ENCODE data around the gene DMKN.

Gene DMKN

DNA sequence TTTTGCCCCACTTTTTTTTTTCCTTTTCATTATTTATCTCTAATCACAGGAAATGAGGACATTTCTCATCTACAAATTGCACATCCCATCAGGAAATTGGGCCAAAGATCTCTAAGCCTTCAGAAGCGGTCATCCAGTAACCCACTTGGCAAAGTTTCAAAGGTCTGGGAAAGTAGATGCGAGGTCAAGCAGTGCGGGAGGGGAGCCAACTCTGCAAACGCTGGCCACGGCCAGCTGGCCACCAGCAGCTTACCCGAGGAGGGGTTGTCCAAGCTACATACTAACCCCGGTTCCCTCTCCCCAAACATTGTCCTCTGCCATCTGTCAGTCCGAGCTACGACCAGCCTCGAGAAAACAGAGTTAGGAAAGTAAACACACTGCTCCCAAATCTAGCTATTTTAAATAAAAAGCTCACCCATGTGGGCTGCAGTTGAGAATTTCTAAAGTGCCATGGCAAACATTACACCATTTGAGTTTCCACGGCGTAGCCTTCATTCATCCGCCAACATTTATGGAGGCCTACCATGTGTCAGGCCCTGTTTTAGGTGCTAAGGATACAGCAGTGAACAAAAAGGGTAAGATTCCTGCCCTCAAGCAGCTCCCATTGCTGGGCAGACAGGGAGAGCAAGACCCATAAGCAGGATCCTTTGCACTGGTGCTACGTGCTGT lies 53.9 kb downstream of the DMKN start:
- DNase-seq = no peak

DNA sequence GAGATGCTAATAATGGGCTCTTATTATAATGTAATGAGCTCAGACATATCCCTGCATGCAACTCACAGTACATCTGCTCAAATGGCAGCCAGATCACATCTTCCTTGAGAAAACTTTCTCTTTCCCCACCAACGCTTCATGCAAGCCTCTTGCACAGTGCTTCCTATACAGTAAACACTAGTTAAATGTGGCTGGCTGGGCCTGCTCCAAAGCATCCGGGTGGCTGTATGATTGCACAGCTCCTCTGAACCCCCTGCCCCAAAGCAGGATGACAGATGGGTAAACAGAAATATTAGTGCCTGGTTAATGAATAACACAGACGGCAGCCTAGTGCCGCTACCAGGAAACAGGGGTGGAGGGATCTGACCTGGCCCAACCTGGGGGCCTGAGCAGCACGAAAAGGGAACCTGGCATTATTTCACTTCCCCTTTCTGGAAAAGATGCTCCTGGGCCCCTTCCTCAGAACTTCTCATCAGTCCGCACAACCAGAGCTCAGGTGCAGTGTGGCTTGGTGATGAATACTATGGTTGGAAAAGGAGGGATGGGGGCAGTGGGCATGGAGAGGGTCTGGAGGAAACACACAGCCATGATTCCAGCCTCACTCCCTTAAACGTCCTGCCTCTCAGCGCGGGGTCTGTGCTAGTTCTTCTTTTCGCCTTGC lies 54.6 kb downstream of the DMKN start:
- DNase-seq = no peak

GRCh38 chr19:35458192-35458591 lies 55.3 kb downstream of the DMKN start:
- no peak for DNase-seq

DNA sequence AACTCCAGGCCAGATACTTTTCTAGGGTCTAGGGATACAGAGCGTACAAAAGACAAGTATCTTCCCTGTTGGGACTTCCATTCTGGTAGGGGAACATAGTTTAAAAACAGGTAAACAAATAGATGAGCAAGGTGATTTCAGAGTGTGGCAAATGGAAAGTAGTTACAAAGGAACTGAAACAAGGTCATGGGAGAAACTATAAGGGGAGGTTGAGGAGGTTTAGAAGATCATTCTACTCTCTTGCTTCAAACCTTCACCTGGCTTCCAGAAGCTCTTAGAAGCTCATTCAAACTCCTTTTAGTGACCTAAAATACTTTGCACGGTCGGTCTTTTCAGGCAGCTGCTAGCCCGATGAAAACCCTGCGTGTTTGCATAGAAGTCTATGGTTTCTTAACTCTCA lies 56.3 kb downstream of the DMKN start:
- no peak for DNase-seq

DNA sequence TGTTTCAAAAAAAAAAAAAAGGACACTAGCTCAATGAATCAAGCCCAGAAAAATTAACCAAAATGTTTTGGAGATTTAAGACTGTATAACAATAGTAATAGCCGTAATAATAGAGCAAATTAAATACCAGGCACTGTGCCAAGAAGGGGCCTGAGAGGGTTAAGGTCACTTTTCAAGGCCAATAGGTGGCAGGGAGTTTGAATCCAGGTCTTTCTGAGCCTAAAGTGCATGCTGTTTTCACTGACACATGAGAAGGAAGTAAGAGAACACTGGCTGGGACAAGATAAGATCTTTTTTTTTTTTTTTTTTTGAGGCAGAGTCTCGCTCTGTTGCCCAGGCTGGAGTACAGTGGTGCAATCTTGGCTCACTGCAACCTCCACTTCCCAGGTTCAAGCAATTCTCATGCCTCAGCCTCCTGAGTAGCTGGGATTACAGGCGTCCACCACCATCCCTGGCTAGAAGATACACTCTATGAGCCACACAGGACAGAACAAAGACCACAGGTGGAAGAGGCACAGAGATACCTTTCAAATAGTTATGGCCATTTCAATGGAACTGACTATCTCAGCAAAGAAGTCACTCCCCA lies 57.7 kb downstream of the DMKN start:
- DNase-seq = no peak

GRCh38 chr19:35454663-35455062 lies 58.8 kb downstream of the DMKN start:
- no peak for DNase-seq

GRCh38 chr19:35451338-35452096 lies 61.9 kb downstream of the DMKN start:
- no peak for DNase-seq

DNA sequence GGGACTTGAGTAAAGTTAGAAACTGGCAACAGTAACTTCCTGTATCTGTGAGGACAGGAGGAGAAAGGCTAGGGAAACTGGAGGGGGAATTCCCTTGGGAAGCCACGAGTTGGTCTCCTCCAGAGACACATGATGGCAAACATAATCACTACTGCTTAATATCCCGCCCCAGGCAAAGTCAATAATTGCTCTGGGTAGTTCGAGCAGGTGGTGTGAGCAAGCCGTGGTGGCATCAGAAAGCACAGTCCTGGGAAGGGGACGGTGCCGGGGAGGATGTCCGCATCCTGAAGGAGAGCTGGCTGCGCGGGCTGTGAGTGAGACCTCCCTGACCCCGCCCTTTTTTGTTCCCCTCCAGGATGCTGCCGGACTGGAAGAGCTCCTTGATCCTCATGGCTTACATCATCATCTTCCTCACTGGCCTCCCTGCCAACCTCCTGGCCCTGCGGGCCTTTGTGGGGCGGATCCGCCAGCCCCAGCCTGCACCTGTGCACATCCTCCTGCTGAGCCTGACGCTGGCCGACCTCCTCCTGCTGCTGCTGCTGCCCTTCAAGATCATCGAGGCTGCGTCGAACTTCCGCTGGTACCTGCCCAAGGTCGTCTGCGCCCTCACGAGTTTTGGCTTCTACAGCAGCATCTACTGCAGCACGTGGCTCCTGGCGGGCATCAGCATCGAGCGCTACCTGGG lies 63.9 kb downstream of the DMKN start:
- DNase-seq = no peak

GRCh38 chr19:35447606-35448469 lies 65.6 kb downstream of the DMKN start, which contains the start of gene FFAR2:
TSS of gene FFAR2 (plus strand) at chr19:35448257. CDS start at chr19:35449715, 1,458 bp downstream.
- DNase-seq = no peak
